Liver (tissue), 3 donors: ENCODE measurements around the gene KIAA0513.

ENCODE experiments used
- FOXA2 ChIP-seq: IDR thresholded peaks from 2 replicates; pipeline ENCODE4 v1.6.1; 2016; ENCODE audit warnings: antibody characterized with exemption
- JUND ChIP-seq, 2 donors: IDR thresholded peaks; 2 replicates each; pipeline ENCODE4 v1.6.1; 2016; ENCODE audit warnings: antibody characterized with exemption in 2 of 2
- RAD21 ChIP-seq, 2 donors: IDR thresholded peaks; 2 replicates each; pipeline ENCODE4 v1.6.1; 2016; ENCODE audit warnings: antibody characterized with exemption in 2 of 2, mild to moderate bottlenecking in 2 of 2
- TAF1 ChIP-seq: conservative IDR thresholded peaks from 2 replicates; pipeline ENCODE4 v1.6.1; 2016; ENCODE audit warnings: antibody characterized with exemption, mild to moderate bottlenecking
- TF ChIP-seq, protein P1 (sequence below): IDR thresholded peaks from 2 replicates; pipeline ENCODE4 v1.6.1; 2016; ENCODE audit warnings: antibody characterized with exemption
- TF ChIP-seq, protein P2 (sequence below): fragments of 150-350 bp; IDR thresholded peaks from 2 replicates; pipeline ENCODE4 v1.5.1; 2017; ENCODE audit warnings: improper control_type of control experiment, low read depth, low read length; ENCODE audit not compliant: missing input control
- TF ChIP-seq, protein P3 (sequence below): IDR thresholded peaks from 2 replicates; pipeline ENCODE4 v1.6.1; 2016; ENCODE audit warnings: antibody characterized with exemption, mild to moderate bottlenecking
- TF ChIP-seq, protein P4 (sequence below): IDR thresholded peaks from 2 replicates; pipeline ENCODE4 v1.6.1; 2016; ENCODE audit warnings: antibody characterized with exemption
- donor health status: healthy.
- donor health status: healthy.

DNA sequence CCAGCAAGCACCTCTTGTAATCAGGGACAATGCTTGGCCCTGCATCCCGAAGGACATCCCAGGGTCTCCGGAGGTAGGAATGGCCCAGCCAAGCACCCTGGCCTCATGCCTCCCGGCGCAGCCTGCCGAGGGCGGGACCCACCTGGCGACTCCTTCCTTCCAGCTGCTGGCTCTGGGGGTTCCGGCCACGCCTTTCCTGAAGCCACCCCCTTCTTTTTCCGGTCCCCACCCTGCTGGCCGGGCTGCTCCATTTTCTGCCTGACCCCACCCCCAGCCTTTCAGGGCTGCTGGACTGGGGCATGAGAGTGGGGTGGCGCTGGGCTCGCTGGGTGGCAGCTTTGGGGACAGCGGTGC lies 107.2 kb downstream of the KIAA0513 start:
- TF ChIP-seq, protein P1, sequence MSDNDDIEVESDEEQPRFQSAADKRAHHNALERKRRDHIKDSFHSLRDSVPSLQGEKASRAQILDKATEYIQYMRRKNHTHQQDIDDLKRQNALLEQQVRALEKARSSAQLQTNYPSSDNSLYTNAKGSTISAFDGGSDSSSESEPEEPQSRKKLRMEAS = no peak
- TF ChIP-seq, protein P2, sequence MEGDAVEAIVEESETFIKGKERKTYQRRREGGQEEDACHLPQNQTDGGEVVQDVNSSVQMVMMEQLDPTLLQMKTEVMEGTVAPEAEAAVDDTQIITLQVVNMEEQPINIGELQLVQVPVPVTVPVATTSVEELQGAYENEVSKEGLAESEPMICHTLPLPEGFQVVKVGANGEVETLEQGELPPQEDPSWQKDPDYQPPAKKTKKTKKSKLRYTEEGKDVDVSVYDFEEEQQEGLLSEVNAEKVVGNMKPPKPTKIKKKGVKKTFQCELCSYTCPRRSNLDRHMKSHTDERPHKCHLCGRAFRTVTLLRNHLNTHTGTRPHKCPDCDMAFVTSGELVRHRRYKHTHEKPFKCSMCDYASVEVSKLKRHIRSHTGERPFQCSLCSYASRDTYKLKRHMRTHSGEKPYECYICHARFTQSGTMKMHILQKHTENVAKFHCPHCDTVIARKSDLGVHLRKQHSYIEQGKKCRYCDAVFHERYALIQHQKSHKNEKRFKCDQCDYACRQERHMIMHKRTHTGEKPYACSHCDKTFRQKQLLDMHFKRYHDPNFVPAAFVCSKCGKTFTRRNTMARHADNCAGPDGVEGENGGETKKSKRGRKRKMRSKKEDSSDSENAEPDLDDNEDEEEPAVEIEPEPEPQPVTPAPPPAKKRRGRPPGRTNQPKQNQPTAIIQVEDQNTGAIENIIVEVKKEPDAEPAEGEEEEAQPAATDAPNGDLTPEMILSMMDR = no peak
- TF ChIP-seq, protein P3, sequence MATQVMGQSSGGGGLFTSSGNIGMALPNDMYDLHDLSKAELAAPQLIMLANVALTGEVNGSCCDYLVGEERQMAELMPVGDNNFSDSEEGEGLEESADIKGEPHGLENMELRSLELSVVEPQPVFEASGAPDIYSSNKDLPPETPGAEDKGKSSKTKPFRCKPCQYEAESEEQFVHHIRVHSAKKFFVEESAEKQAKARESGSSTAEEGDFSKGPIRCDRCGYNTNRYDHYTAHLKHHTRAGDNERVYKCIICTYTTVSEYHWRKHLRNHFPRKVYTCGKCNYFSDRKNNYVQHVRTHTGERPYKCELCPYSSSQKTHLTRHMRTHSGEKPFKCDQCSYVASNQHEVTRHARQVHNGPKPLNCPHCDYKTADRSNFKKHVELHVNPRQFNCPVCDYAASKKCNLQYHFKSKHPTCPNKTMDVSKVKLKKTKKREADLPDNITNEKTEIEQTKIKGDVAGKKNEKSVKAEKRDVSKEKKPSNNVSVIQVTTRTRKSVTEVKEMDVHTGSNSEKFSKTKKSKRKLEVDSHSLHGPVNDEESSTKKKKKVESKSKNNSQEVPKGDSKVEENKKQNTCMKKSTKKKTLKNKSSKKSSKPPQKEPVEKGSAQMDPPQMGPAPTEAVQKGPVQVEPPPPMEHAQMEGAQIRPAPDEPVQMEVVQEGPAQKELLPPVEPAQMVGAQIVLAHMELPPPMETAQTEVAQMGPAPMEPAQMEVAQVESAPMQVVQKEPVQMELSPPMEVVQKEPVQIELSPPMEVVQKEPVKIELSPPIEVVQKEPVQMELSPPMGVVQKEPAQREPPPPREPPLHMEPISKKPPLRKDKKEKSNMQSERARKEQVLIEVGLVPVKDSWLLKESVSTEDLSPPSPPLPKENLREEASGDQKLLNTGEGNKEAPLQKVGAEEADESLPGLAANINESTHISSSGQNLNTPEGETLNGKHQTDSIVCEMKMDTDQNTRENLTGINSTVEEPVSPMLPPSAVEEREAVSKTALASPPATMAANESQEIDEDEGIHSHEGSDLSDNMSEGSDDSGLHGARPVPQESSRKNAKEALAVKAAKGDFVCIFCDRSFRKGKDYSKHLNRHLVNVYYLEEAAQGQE = no peak
- TF ChIP-seq, protein P4, sequence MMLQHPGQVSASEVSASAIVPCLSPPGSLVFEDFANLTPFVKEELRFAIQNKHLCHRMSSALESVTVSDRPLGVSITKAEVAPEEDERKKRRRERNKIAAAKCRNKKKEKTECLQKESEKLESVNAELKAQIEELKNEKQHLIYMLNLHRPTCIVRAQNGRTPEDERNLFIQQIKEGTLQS = no peak
- TF ChIP-seq JUND (IDR thresholded peaks at IDR 0.05) = no peak
- no peak for TF ChIP-seq RAD21 (IDR thresholded peaks at IDR 0.05)
- no peak for TF ChIP-seq FOXA2
- no peak for TF ChIP-seq TAF1
